Kidney epithelial cell (primary cell): ENCODE measurements around the gene PRPH2. TPM values are rescaled to one million over a fixed set of nuclear protein-coding genes. Genes with fewer than 3 reads are reported as not detected.
"Not testable (repeated sequence)": the region's sequence is repeated elsewhere in the genome, so short reads cannot be mapped to it uniquely, and the experiment has no call there.

ENCODE experiments used
- DNase-seq: peaks from one replicate; pipeline ENCODE4 v3.0.0-alpha.2; 2010; ENCODE audit warnings: low read depth
- H3K27me3 ChIP-seq: 2 replicates; pipeline ENCODE4 v1.6.0; 2011; ENCODE audit warnings: low read length; ENCODE audit not compliant: control insufficient read depth, insufficient read depth
- H3K36me3 ChIP-seq: 2 replicates; pipeline ENCODE4 v1.5.1; 2011; ENCODE audit warnings: low read length; ENCODE audit not compliant: control insufficient read depth, insufficient read depth
- H3K4me3 ChIP-seq: 2 replicates; pipeline ENCODE4 v1.5.1; 2011; ENCODE audit warnings: low read depth, mild to moderate bottlenecking, control low read depth, low read length
- total RNA-seq: library from RNA; depleted of rRNA; stranded (reverse); fragments of >200 nt; gene quantifications from 2 replicates; pipeline ENCODE4 v1.2.3, GENCODE V29; 2015
- TF ChIP-seq, protein P1 (sequence below): IDR thresholded peaks from 2 replicates; pipeline ENCODE4 v1.5.1; 2011; ENCODE audit warnings: mild to moderate bottlenecking, moderate library complexity, low read length, control low read depth, inconsistent platforms; ENCODE audit not compliant: insufficient read depth, poor library complexity, severe bottlenecking

PRPH2 gene
- total RNA-seq, 1 donor from 2014 or later, result 0.21 TPM

DNA sequence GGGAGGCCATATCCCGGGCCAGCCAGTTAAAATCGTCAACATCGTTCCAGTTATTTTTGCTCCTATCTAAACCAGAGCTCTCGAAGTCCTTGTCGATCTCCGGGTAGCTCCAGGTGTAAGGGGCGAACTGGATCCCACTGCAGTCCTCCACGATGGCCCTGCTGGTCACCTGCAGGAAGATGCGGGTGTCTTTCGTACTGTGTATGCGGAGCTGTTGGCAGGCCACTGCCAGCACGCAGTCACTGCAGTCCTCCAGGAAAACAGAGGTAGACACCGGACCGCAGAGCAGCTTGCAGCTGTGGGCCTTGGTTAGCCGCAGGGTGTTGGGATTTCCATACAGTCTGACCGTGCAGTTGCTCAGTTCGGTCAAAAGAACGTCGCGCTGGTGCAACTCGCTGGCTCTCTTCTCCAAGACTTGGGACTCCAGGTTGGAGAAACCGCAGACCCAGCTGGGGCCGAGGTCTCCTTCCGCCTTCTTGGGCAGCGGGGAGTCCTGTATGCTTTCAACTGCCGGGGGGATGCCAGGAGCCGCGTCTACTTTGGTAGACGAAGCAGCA lies 22.8 kb upstream of the PRPH2 start:
- no peaks in the 10 kb centered on the region for H3K36me3 ChIP-seq
- DNase-seq, result no peak
- TF ChIP-seq, protein P1, sequence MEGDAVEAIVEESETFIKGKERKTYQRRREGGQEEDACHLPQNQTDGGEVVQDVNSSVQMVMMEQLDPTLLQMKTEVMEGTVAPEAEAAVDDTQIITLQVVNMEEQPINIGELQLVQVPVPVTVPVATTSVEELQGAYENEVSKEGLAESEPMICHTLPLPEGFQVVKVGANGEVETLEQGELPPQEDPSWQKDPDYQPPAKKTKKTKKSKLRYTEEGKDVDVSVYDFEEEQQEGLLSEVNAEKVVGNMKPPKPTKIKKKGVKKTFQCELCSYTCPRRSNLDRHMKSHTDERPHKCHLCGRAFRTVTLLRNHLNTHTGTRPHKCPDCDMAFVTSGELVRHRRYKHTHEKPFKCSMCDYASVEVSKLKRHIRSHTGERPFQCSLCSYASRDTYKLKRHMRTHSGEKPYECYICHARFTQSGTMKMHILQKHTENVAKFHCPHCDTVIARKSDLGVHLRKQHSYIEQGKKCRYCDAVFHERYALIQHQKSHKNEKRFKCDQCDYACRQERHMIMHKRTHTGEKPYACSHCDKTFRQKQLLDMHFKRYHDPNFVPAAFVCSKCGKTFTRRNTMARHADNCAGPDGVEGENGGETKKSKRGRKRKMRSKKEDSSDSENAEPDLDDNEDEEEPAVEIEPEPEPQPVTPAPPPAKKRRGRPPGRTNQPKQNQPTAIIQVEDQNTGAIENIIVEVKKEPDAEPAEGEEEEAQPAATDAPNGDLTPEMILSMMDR, result no peak
- H3K4me3 ChIP-seq, result peak overlapping the region; percentile 81
- no peaks in the 10 kb centered on the region for H3K27me3 ChIP-seq

DNA sequence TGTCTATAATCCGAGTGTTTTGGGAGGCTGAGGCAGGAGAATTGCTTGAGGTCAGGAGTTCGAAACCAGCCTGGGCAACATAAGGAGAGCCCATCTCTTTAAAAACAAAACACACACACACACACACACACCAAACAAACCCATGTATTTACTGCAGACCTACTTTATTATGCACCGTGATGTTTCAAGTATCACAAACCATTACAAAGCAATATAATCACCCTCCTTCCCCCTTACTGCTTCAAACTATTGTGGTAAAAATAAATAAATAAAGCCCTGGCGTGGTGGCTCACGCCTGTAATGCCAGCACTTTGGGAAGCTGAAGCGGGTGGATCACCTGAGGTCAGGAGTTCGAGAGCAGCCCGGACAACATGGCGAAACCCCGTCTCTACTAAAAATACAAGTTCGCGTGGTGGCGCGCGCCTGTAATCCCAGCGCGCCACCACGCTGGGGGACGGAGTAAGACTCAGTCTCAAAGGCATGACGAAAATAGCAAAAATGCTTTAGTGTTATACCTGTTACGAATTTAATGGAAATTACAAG lies 22.0 kb upstream of the PRPH2 start:
- DNase-seq, result no peak
- TF ChIP-seq, protein P1, result peak; percentile 29
- Histone ChIP-seq H3K27me3 (no peaks in the 10 kb centered on the region), H3K4me3 (peak overlapping the region; percentile 81), H3K36me3 (no peaks in the 10 kb centered on the region)

DNA sequence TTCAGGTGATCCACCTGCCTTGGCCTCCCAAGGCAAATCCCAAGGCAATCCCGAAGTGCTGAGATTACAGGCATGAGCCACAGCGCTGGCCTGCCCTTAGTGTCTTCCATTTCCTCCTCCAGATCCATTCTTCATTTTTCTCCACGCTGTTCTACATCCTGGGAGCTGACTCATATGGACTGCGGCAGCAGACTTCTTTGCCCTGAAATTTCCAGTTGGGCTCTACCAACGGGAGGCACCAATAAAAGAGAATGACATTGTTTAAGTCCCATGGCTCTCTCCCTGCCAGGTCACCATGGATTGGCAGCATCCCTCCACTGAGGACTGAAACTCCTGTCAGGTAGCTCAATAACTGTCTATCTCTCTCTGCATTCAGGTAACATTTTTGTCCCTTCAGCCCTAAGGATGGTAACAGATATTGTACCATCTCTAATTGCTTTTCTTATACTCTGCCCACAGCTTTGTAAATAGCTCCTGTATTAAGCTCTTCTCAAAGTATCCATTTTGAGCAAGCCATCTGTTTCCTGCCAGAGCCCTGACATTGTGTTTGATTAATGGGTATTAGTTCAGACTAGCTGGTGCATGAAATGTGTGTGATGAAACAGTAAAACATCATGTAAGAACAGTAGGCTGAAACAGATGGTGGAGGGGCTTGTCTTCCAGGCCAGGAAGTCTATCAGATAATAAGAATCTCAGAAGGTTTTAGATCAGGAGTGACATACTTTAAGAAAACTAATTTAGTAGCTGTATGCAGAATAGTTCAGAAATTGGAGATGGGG lies 19.9 kb upstream of the PRPH2 start:
- H3K36me3 ChIP-seq, result no peaks in the 10 kb centered on the region
- DNase-seq, result peak; percentile 35
- TF ChIP-seq, protein P1, result no peak
- H3K4me3 ChIP-seq, result no peak overlapping the region
- H3K27me3 ChIP-seq, result no peaks in the 10 kb centered on the region

DNA sequence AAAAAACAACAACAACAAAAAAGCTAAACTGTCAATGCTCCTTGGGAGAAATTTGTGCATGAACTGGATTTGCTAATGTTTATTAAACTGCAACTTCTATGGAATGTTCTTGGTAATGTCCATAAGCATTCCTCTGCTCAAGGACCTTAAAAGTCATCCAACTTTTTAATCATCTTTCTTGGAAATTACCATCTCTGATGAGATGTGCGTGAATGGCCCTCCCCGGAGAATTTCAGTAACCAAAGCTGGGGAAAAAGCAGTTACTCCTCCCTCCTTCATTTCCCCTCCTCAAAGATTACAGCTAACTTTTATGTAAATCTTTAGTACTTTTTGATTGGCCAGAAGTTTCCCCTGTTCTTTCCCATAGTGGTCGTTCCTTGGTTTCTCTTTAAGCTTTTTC lies 18.3 kb upstream of the PRPH2 start:
- Histone ChIP-seq H3K4me3 (no peak overlapping the region), H3K36me3 (no peaks in the 10 kb centered on the region), H3K27me3 (no peaks in the 10 kb centered on the region)
- TF ChIP-seq, protein P1, result no peak
- no peak for DNase-seq

DNA sequence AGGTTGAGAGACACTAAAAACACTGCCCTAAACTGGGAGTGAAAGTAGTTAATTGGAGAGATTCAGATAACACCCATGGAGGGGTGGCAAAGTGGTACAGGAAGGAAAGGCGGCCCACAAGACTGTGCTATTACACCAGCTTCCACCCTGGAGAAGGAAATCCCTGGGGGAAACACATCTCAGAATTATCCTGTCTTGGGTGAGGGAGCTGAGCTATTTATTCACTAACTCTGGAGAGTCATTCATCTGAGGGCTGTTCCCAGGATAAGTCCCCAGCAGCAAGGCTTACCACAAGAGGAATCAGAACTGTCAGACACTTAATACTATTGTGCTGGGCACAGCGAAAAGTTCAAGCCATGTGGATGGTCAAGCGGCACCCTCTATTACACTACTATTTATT lies 13.6 kb upstream of the PRPH2 start:
- no peak overlapping the region for H3K4me3 ChIP-seq

DNA sequence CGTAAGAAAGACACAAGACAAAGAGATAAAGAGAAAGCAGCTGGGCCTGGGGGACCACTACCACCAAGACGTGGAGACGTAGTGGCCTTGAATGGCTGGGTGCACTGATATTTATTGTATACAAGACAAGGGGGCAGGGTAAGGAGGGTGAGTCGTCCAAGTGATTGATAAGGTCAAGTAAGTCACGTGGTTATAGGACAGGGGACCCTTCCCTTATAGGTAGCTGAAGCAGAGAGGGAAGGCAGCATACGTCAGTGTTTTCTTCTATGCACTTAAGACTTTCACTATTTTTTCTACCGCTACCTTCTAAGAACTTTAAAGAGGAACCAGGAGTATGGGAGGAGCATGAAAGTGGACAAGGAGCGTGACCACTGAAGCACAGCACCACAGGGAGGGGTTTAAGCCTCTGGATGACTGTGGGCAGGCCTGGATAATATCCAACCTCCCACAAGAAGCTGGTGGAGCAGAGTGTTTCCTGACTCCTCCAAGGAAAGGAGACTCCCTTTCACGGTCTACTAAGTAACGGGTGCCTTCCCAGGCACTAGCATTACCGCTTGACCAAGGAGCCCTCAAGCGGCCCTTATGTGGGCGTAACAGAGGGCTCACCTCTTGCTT lies 11.6 kb upstream of the PRPH2 start:
- H3K27me3 ChIP-seq, H3K36me3 ChIP-seq, H3K4me3 ChIP-seq: not testable (repeated sequence)
- DNase-seq, result peak; percentile 65

More for the DNA sequence above, 13.6 kb upstream of the PRPH2 start:
- DNase-seq, result peak; percentile 47
- Histone ChIP-seq H3K27me3 (no peaks in the 10 kb centered on the region), H3K36me3 (no peaks in the 10 kb centered on the region)
- TF ChIP-seq, protein P1, result no peak
